ENCODE measurements around the gene SAMD4A.

The SAMD4A gene

DNA sequence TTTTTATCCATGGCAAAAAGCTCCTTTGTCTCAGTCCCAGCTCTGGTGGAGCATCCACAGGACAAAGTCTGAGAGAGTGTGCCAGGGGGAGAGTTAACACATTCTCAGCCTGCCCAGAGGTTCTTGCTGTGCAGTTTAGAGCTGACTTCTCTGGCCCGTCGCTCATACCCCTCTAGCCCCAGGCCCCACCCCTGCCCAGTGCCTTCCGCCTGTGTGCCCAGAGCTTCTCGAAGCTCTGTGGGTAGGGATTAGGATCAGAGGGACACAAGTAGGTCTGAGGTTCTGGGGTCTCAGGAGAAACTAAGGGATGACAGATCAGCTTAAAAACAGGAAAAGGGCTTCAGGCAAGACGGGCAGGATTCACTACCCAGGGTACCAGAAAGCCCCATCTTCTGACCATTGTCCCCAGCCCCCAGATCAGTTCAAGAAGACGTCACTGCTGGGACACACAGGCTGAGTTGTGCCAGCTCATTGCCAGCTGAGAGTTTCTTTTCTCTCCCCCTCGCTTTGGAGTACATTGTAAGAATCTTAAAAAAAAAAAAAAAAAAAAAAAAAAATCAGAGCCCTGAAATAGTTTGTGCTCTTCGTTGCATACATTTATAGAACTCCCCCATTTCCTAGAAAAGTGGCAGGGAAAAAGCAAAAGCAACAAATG is 208.7 kb downstream of the SAMD4A start:
- no peak for DNase-seq (ENCODE audit: low spot score)
- in situ Hi-C loops (cut with MboI; ENCODE audit: low pct_unique_long_range_greater_than_20kb, low sequenced_read_pairs, unreplicated experiment) = loop anchor here (10.0 kb wide), 1 partner anchor 221 kb away; no protein-coding TSS in a partner anchor
- TF ChIP-seq, protein P1, sequence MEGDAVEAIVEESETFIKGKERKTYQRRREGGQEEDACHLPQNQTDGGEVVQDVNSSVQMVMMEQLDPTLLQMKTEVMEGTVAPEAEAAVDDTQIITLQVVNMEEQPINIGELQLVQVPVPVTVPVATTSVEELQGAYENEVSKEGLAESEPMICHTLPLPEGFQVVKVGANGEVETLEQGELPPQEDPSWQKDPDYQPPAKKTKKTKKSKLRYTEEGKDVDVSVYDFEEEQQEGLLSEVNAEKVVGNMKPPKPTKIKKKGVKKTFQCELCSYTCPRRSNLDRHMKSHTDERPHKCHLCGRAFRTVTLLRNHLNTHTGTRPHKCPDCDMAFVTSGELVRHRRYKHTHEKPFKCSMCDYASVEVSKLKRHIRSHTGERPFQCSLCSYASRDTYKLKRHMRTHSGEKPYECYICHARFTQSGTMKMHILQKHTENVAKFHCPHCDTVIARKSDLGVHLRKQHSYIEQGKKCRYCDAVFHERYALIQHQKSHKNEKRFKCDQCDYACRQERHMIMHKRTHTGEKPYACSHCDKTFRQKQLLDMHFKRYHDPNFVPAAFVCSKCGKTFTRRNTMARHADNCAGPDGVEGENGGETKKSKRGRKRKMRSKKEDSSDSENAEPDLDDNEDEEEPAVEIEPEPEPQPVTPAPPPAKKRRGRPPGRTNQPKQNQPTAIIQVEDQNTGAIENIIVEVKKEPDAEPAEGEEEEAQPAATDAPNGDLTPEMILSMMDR (IDR thresholded peaks at IDR 0.05; ENCODE audit: extremely low read depth, insufficient read depth, missing control alignments) = no peak

DNA sequence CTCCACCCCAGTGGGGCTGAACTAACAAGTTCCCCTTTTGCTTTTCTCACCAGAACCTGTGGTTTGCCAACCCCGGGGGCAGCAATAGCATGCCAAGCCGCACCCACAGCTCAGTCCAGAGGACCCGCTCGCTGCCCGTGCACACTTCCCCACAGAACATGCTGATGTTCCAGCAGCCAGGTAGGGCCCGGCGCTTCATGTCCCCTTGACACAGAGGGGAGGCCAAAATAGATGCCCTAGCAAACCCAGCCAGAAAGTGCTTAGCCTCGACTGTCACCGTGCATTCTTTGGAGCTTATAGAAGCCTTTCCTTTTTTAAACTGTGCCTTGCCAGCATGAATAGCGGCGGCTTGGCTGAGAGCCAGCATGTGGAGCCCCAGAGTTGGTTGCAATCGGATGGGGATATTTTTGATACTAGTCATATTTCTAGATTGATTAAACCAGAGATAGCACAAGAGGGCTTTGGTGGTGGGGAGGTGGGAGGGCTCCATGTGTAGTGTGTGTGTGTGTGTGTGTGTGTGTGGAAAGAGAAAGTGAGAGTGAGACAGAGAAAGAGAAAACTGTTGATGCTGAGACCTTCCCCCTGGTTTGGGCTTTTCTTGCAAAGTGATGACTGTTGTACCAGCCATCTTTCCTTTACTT is 209.6 kb downstream of the SAMD4A start:
- TF ChIP-seq, protein P1 (IDR thresholded peaks at IDR 0.05; ENCODE audit: extremely low read depth, insufficient read depth, missing control alignments) = no peak
- DNase-seq (ENCODE audit: low spot score) = peak; percentile 56
- in situ Hi-C loops (cut with MboI; ENCODE audit: low pct_unique_long_range_greater_than_20kb, low sequenced_read_pairs, unreplicated experiment) = loop anchor here (10.0 kb wide), 1 partner anchor 222 kb away; no protein-coding TSS in a partner anchor

DNA sequence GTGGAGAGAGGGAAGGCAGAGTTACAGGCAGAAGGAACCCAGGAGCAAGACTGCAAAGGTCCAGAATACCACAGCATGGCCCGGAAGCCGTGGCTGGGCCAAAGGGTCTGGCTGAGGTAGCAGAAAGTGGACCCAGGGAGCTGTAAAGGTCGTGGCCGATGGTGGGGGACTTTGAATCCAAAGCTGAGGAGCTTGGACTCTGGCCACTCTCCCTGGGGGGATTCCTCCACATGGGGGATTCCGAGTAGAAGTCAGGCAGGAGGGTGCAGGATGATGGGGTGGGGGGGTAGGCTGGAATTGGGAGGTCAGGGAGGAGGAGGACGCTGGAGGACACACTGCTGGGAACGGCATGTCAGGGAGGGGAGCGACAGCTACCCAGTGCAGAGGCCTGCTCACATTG is 210.5 kb downstream of the SAMD4A start:
- no peak for DNase-seq (ENCODE audit: low spot score)
- TF ChIP-seq, protein P1 (IDR thresholded peaks at IDR 0.05; ENCODE audit: extremely low read depth, insufficient read depth, missing control alignments) = no peak
- in situ Hi-C loops (cut with MboI; ENCODE audit: low pct_unique_long_range_greater_than_20kb, low sequenced_read_pairs, unreplicated experiment) = loop anchor here (10.0 kb wide), 1 partner anchor 223 kb away; no protein-coding TSS in a partner anchor

DNA sequence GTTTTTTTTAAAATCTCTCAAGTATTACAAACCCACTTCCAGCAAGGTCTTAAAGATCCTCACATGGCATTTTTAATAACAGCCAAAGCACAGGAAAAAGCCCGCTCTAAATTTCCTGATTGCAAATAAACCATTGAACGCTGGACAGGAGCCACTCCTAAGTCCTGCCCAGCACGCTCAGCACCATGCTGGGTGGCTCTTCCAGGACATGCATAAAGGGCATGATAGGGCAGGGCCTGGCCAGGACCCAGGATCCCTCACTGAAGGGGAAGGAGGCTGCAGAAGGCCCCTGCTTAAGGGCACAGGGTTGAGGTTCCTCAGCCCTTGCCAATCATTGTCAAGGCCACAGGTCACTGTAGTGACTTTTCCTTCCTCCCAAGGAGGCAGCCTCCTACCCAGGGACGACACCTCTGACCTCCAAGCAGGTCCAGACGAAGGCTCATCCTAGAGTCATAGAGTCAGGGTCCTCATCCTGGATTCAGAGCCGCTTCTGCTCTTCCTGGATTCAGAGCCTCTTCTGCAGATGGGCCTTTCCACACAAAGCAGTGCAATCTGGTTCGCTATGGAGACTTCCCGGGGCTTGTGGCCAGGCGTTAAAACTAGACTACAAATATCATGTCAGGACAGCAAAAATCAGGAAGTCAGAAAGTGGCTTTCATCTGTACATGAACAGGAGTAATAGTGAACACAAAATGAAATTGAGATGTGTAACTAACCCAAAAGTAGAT is 211.9 kb downstream of the SAMD4A start:
- DNase-seq (ENCODE audit: low spot score) = no peak
- in situ Hi-C loops (cut with MboI; ENCODE audit: low pct_unique_long_range_greater_than_20kb, low sequenced_read_pairs, unreplicated experiment) = loop anchor here (10.0 kb wide), 1 partner anchor 224 kb away; no protein-coding TSS in a partner anchor
- TF ChIP-seq, protein P1 (IDR thresholded peaks at IDR 0.05; ENCODE audit: extremely low read depth, insufficient read depth, missing control alignments) = no peak

DNA sequence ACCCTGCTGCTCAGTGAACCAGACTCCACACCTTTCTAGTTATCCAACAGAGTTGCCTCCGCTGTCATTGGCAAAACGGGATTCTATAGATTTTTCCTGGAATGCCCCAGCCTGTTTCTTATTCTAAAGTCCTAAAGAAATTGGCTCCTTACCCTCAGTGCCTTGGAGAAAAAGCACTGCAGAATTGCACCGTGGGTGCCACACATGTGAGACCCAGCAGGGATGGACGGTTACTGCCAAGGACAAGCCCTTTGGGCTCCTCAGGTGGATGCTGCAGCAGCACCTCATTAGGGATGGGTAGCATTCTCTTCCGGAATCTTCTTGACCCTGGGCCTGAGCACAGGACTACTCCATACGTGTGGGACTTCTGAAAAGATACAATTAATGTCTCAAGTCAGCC is 214.2 kb downstream of the SAMD4A start:
- in situ Hi-C loops (cut with MboI; ENCODE audit: low pct_unique_long_range_greater_than_20kb, low sequenced_read_pairs, unreplicated experiment) = no loop called here
- no peak for DNase-seq (ENCODE audit: low spot score)
- TF ChIP-seq, protein P1 (IDR thresholded peaks at IDR 0.05; ENCODE audit: extremely low read depth, insufficient read depth, missing control alignments) = no peak

DNA sequence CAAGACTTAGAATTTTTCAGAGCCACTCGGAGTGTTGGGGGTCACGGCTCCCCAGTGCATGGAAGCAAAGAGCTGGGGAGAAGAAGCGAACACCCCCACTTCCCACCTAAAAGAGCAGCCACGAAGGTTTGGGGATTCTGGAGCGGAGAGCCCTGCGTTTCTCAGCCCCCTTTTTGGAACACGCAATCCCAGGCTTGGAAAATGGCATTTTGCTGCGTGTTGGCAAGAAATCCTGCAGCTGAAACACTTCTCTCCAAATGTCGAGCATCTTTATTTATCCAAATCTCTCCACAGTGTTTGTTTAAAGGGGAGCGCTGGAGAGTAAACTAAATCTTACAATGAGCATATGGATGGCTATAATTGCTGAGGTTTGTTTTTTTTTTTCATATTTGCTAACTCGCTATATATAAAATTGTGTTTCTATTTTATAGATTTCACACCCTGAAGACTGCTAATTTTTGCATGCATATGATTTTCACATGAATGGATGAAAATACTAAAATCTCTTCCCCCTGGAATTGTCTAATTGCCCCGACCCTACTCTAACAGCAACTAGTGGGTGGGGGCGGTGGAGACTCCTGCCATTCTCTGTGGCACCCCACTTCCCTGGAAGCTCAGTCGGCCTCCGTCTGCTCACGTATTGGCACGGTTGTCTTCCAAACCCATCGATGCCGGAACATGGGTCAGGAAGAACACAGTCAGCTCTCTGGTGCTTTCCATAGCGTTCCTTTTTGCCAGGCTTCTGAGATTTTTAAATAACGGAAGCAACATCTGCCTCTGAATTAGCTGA is 215.2 kb downstream of the SAMD4A start:
- in situ Hi-C loops (cut with MboI; ENCODE audit: low pct_unique_long_range_greater_than_20kb, low sequenced_read_pairs, unreplicated experiment) = no loop called here
- TF ChIP-seq, protein P1 (IDR thresholded peaks at IDR 0.05; ENCODE audit: extremely low read depth, insufficient read depth, missing control alignments) = no peak
- no peak for DNase-seq (ENCODE audit: low spot score)
